HepG2 (cell line): ENCODE results near the gene LASP1. TPM values are rescaled to one million over a fixed set of nuclear protein-coding genes. Genes with fewer than 3 reads are reported as not detected.

Experiments used
- AKAP8 ChIP-seq: sonication (generic); formaldehyde crosslinking; IDR thresholded peaks from 2 replicates; pipeline ENCODE4 v1.5.1; 2020; ENCODE audit warnings: mild to moderate bottlenecking, missing genetic modification reagents
- BCLAF1 ChIP-seq: fragments of 450-650 bp; IDR thresholded peaks from 2 replicates; pipeline ENCODE4 v1.6.1; 2017; ENCODE audit warnings: mild to moderate bottlenecking
- DPF2 ChIP-seq: sonication (generic); formaldehyde crosslinking; IDR thresholded peaks from 2 replicates; pipeline ENCODE4 v1.4.0; 2020; ENCODE audit warnings: mild to moderate bottlenecking, low read depth, missing genetic modification reagents, borderline replicate concordance
- FOXA3 ChIP-seq: IDR thresholded peaks from 2 replicates; pipeline ENCODE4 v1.6.1; 2016; ENCODE audit warnings: missing genetic modification reagents, missing compliant biosample characterization
- FOXO1 ChIP-seq: sonication (generic); formaldehyde crosslinking; IDR thresholded peaks from 2 replicates; pipeline ENCODE4 v1.4.0; 2020; ENCODE audit warnings: missing genetic modification reagents
- FOXP1 ChIP-seq, 2 experiments: fragments of 450-650 bp in 1 of 2; IDR thresholded peaks; 2 replicates each; pipeline ENCODE4 v1.6.1; 2017 to 2018; ENCODE audit warnings: antibody characterized with exemption in 1 of 2
- GTF3A ChIP-seq: sonication (generic); formaldehyde crosslinking; conservative IDR thresholded peaks from 2 replicates; pipeline ENCODE4 v1.4.0; 2020; ENCODE audit warnings: mild to moderate bottlenecking, missing genetic modification reagents
- HDAC2 ChIP-seq: sonication (generic); formaldehyde crosslinking; IDR thresholded peaks from 2 replicates; pipeline ENCODE4 v1.4.0; 2020; ENCODE audit warnings: missing genetic modification reagents
- MTERF4 ChIP-seq: sonication (generic); formaldehyde crosslinking; IDR thresholded peaks from 2 replicates; pipeline ENCODE4 v1.8.0; 2023; ENCODE audit warnings: mild to moderate bottlenecking, missing genetic modification reagents
- MXI1 ChIP-seq: IDR thresholded peaks from 3 replicates; pipeline ENCODE4 v1.6.1; 2012; ENCODE audit warnings: low read depth, low read length, inconsistent platforms, borderline replicate concordance
- MZF1 ChIP-seq: sonication (generic); formaldehyde crosslinking; IDR thresholded peaks from 2 replicates; pipeline ENCODE4 v1.8.1; 2023; ENCODE audit warnings: mild to moderate bottlenecking, missing genetic modification reagents, borderline replicate concordance
- PRDM10 ChIP-seq: sonication (generic); formaldehyde crosslinking; IDR thresholded peaks from 2 replicates; pipeline ENCODE4 v1.4.0; 2020; ENCODE audit warnings: low read depth, missing genetic modification reagents
- TEAD3 ChIP-seq: optimal IDR thresholded peaks from 2 replicates; pipeline ENCODE3; 2016; ENCODE audit warnings: borderline replicate concordance
- ZFP36L1 ChIP-seq: sonication (generic); formaldehyde crosslinking; IDR thresholded peaks from 2 replicates; pipeline ENCODE4 v1.8.0; 2022; ENCODE audit warnings: mild to moderate bottlenecking, missing genetic modification reagents, moderate library complexity
- ZFP91 ChIP-seq: sonication (generic); formaldehyde crosslinking; IDR thresholded peaks from 2 replicates; pipeline ENCODE4 v1.9.0; 2022; ENCODE audit warnings: missing genetic modification reagents, mild to moderate bottlenecking, borderline replicate concordance
- ZNF235 ChIP-seq: sonication (generic); formaldehyde crosslinking; IDR thresholded peaks from 2 replicates; pipeline ENCODE4 v1.8.1; 2023; ENCODE audit warnings: mild to moderate bottlenecking, missing genetic modification reagents, borderline replicate concordance
- ZNF33A ChIP-seq: sonication (generic); formaldehyde crosslinking; IDR thresholded peaks from 2 replicates; pipeline ENCODE4 v1.5.1; 2020; ENCODE audit warnings: missing genetic modification reagents, mild to moderate bottlenecking, moderate library complexity, borderline replicate concordance
- ZNF431 ChIP-seq: sonication (generic); formaldehyde crosslinking; IDR thresholded peaks from 2 replicates; pipeline ENCODE4 v1.9.0; 2022; ENCODE audit warnings: missing genetic modification reagents, low read depth, mild to moderate bottlenecking, borderline replicate concordance
- ZNF577 ChIP-seq: sonication (generic); formaldehyde crosslinking; IDR thresholded peaks from 2 replicates; pipeline ENCODE4 v1.4.0; 2020; ENCODE audit warnings: mild to moderate bottlenecking, low read depth, missing genetic modification reagents, borderline replicate concordance
- polyA plus RNA-seq, 8 experiments: library from polyadenylated mRNA; depleted of rRNA in 3 of 8; stranded (reverse) in 7 of 8; unstranded in 1 of 8; fragments of >200 nt; fragmentation: Illumina TruSeq in 4 of 8; extraction: Trizol in 4 of 8; gene quantifications; 2 replicates each; pipeline versions ENCODE4 v1.2.1 to v1.2.3, GENCODE V29; 2011 to 2016; ENCODE audit warnings: low read depth in 4 of 8, missing spikeins in 1 of 8, mixed read lengths in 1 of 8; ENCODE audit not compliant: insufficient read depth in 1 of 8
- total RNA-seq, 5 experiments: library from RNA; depleted of rRNA; stranded (reverse); fragments of >200 nt; fragmentation: Illumina TruSeq; extraction: Trizol; gene quantifications; 2 replicates each; pipeline ENCODE4 v1.2.3, GENCODE V29; 2016; ENCODE audit warnings: low read depth in 1 of 5

LASP1 gene
- total and polyA plus RNA-seq, 2 of the 13 experiments (the other 11 are each of a cell fraction or from before 2014, with no cell fraction given), result 70.1 to 97.0 TPM

- TF ChIP-seq BCLAF1, result no peak
- TF ChIP-seq ZNF235 (CRISPR knock-in tag), result peak; percentile 97; the same call in 1 of the 2 replicates
- TF ChIP-seq ZNF577 (CRISPR knock-in tag), result no peak
- TF ChIP-seq ZNF431 (CRISPR knock-in tag), result peak; percentile 98
- TF ChIP-seq ZFP36L1 (CRISPR knock-in tag), result peak; percentile 17; the same call in 1 of the 2 replicates
- no peak for TF ChIP-seq FOXP1 (IDR thresholded peaks at IDR 0.05)
- peak; percentile 45; the same call in 1 of the 2 replicates for TF ChIP-seq FOXP1 (CRISPR knock-in tag; IDR thresholded peaks at IDR 0.05)
- TF ChIP-seq ZNF33A (CRISPR knock-in tag), result no peak
- peak; percentile 88; the same call in 1 of the 2 replicates for TF ChIP-seq FOXO1 (CRISPR knock-in tag)
- TF ChIP-seq DPF2 (CRISPR knock-in tag), result no peak; the same call in 1 of the 2 replicates
- TF ChIP-seq AKAP8 (CRISPR knock-in tag), result peak; percentile 92
- TF ChIP-seq ZFP91 (CRISPR knock-in tag), result peak; percentile 97
- TF ChIP-seq TEAD3 (CRISPR knock-in tag), result peak; percentile 73
- peak; percentile 99 for TF ChIP-seq HDAC2 (CRISPR knock-in tag)
- peak; percentile 94; the same call in 2 of the 3 replicates for TF ChIP-seq MXI1
- TF ChIP-seq PRDM10 (CRISPR knock-in tag), result peak; percentile 95
- peak; percentile 84 for TF ChIP-seq FOXA3 (CRISPR knock-in tag)
- TF ChIP-seq GTF3A, result 0 out of 2 replicates have a peak, but pooled peaks have one; percentile 35
- peak; percentile 79; the same call in 1 of the 2 replicates for TF ChIP-seq MZF1 (CRISPR knock-in tag)
- TF ChIP-seq MTERF4, result peak; percentile 41
Measured at GRCh38 chr17:38824899-38825761, 44.7 kb upstream of the LASP1 start, which contains the start of gene CWC25 (continued).
